Right lobe of liver (tissue), 4 donors: ENCODE results near the gene SLC5A11.

Experiments used
- CTCF ChIP-seq, 4 donors: fragments of 200-600 bp in 3 of 4; fragments of 450-650 bp in 1 of 4; IDR thresholded peaks; one replicate each; pipeline versions ENCODE4 v1.5.1 to v1.8.0; 2016 to 2022; ENCODE audit warnings: antibody characterized with exemption in 4 of 4, mild to moderate bottlenecking in 2 of 4
- POLR2A ChIP-seq: fragments of 450-650 bp; IDR thresholded peaks from one replicate; pipeline ENCODE4 v1.6.1; 2017; ENCODE audit warnings: antibody characterized with exemption, mild to moderate bottlenecking
- donor health status: DM: no; HTN: no; CAD: no.
- donor health status: DM: no; HTN: no; CAD: no.
- donor health status: DM: no; HTN: yes; CAD: no.

GRCh38 chr16:24908716-24909115, 63.0 kb downstream of the SLC5A11 start:
- TF ChIP-seq CTCF (IDR thresholded peaks at IDR 0.05) (no peak), POLR2A (no peak)
